GM10248 (cell line): ENCODE measurements around the gene PPTC7.
"Not testable (repeated sequence)": the region's sequence is repeated elsewhere in the genome, so short reads cannot be mapped to it uniquely, and the experiment has no call there.

ENCODE experiments used
- CTCF ChIA-PET: fragments of 300-600 bp; sonication (Branson Sonifier 250); formaldehyde crosslinking; extraction: SDS; loops from one replicate; lab custom pipeline; 2021; ENCODE audit warnings: antibody characterized with exemption; lab: Yijun Ruan, JAX
- POLR2A ChIA-PET: fragments of 350-650 bp; sonication (Branson Sonifier 250); formaldehyde crosslinking; extraction: SDS; loops from one replicate; lab custom pipeline; 2020; ENCODE audit warnings: antibody characterized with exemption; lab: Yijun Ruan, JAX
- DNase-seq: peaks from one replicate; pipeline ENCODE4 v3.0.0; 2012; ENCODE audit errors: extremely low spot score
- CTCF ChIP-seq: IDR thresholded peaks from 2 replicates; pipeline ENCODE4 v1.5.1; 2012; ENCODE audit warnings: mild to moderate bottlenecking, low read depth; ENCODE audit errors: extremely low read depth, missing control alignments, control extremely low read depth

The PPTC7 gene

GRCh38 chr12:110590806-110591326 is 7.7 kb upstream of the PPTC7 start:
- TF ChIP-seq CTCF, result no peak
- POLR2A ChIA-PET, result no interaction called here
- DNase-seq, result peak; percentile 72
- CTCF ChIA-PET, result interaction anchor here (1.2 to 8.0 kb wide), 9 partner anchors 11 to 141 kb away, joined by 3 to 74 read pairs (median 3); partner anchors contain the start of genes ARPC3 and TCTN1

- DNase-seq, result no peak
- ChIA-PET POLR2A (no interaction called here), CTCF (interaction anchor here (1.2 to 8.0 kb wide), 9 partner anchors 11 to 140 kb away, joined by 3 to 74 read pairs (median 4); partner anchors contain the start of genes ARPC3 and TCTN1)
- TF ChIP-seq CTCF, result no peak
Measured at GRCh38 chr12:110590059-110590458, 6.9 kb upstream of the PPTC7 start.

- CTCF ChIA-PET, result interaction anchor here (1.0 to 8.0 kb wide), 4 partner anchors 14 to 74 kb away, joined by 3 to 74 read pairs (median 14); no protein-coding TSS in a partner anchor
- POLR2A ChIA-PET, result not testable (repeated sequence)
Measured at GRCh38 chr12:110587102-110587501, 4.0 kb upstream of the PPTC7 start.

GRCh38 chr12:110585231-110585799 is 2.2 kb upstream of the PPTC7 start:
- ChIA-PET POLR2A (interaction anchor here (1.2 kb wide), 1 partner anchor 126 kb away, joined by 4 read pairs; no protein-coding TSS in a partner anchor), CTCF (interaction anchor here (1.4 to 3.4 kb wide), 5 partner anchors 13 to 135 kb away, joined by 5 to 22 read pairs (median 5); partner anchors contain the start of genes ARPC3 and FAM216A)
- DNase-seq, result no peak
- TF ChIP-seq CTCF, result no peak

More at GRCh38 chr12:110587102-110587501, 4.0 kb upstream of the PPTC7 start:
- DNase-seq, result not testable (repeated sequence)

- POLR2A ChIA-PET, result no interaction called here
- peak; percentile 59 for DNase-seq
- CTCF ChIA-PET, result no interaction called here
- TF ChIP-seq CTCF, result no peak
Measured at GRCh38 chr12:110582276-110583136, 612 bp downstream of the PPTC7 start.

GRCh38 chr12:110581931-110582275 is 1.2 kb downstream of the PPTC7 start:
- TF ChIP-seq CTCF, result no peak
- POLR2A ChIA-PET, result no interaction called here
- CTCF ChIA-PET, result interaction anchor here (1.9 to 2.5 kb wide), 2 partner anchors 18 to 132 kb away, joined by 5 to 12 read pairs; partner anchors contain the start of gene ARPC3
- DNase-seq, result no peak
